NCI-H2227 (cell line): ENCODE data around the gene COBL.

Source experiments
- DNase-seq: peaks from one replicate; lab custom pipeline; 2025; ENCODE audit not compliant: unreplicated experiment; lab: John Stamatoyannopoulos, UW

COBL gene

DNA sequence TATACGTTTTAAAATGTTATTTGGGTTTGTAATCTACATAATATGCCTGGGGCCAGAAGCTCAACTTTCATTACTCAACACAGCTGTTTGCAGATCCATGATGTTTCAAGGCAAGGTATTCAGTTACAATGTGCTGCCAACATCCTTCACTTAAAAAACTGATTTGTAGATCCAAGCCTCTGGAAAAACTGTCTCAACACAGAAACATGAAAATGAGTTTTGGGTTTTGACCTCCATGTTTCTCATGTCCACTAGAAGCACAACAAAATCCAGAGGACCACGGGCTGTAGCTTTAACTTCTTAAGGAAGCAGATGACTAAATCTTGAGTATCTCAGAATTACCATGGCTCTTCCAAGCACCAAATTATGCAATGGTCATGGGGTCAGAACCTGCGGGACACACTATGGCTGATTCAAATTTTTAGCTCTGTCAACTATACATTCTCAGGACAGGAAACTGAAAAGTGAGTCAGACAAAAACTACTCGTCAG is 286.9 kb downstream of the COBL start:
- DNase-seq = no peak

DNA sequence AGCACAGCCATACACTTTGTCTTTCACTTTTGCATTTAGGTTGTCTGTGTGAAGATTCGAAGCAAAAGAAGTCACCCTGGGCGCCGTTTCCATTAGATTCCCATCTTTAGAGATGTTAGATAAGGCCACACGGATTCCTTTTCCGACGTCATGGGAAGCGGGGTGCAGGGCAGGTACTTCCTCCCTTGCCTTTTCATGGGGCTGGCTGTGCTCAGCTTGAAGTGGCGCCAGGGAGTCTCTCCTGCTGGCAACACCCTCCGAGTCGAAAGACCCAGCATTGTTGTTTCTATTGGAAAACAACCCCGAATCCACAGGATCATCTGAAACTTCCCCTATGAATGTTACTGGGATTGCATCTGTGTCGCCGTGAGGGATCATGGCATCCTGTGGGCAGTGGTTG is 287.5 kb downstream of the COBL start:
- no peak for DNase-seq

DNA sequence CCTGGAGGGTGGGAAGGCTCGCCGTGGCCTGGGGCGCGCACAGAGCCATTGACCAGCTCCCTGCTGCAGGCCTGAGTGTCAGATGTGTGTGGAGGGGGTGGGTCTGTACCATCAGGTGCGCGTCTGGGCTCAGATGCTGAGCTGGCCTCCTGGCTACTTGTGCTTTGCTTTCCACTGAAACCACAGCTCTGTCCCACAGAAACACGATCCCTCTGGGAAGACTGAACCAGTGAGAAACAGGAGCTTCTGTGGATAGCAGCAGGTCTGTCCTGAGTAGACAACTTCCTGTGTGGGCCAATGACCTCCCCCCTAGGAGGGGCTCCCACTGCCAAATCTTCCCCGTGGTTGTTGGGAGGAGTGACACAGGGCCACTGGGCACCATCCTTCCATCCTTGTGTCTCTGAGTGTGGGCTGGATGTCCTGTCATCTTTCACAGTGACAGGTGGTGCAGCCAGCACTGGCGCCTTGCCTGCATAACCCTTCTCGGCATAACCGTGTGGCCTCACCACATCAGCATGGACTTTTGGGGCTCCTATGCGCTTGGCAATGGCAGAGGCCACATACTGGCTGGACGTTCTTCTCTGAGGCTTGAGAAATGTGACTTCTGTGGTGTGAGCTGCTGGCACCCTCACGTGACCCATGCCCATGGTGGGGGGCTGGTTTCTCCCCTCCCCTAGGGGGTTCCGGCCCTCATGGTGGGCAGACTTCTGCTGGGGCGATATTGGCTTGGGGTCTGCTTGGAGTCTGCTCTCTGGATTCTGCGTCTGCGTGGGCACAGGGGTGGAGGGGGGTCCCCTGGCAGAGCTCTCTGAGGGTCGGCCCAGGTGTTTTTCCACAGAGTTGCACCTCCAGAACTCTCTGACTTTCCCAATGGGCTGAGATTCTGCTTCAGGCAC is 288.4 kb downstream of the COBL start:
- DNase-seq = no peak

DNA sequence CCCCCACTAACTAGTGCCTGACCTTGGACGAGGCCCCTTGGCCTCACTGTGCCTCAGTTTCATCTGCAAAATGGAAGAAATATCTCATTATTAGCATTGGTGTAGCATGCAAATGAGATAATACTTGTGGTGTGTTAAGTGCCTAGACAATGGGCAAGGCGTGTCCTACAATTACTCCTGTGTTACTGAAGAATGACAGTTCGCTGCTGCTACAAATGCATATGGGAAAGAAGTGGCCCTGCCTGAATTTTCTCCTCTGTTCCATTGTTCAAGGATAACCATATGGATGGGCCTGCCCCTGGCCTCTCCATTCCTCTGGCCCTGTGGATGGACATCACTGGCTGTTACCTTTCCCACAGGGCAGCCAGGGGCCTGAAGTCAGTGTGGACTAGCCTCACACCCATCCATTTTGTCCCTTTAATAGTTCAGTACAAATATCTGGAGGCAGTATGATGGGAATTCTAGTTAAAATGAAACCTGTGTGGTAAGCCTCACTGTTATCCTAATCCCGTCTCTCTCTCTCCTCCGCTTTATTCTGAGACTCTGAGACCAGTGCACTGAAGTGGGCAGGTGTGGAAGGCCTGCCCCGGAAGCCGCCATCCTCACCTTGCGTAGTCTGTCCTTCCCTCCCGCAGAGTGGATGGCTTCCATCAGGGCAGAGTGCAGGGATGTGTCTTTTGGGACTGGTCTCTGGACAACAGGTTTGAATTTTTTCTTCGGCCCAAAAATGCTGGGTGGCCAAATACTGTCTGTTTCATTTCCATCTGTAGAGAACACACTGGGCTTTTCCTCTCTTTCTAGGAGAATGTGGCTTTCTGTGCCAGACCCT is 289.3 kb downstream of the COBL start:
- DNase-seq = no peak

DNA sequence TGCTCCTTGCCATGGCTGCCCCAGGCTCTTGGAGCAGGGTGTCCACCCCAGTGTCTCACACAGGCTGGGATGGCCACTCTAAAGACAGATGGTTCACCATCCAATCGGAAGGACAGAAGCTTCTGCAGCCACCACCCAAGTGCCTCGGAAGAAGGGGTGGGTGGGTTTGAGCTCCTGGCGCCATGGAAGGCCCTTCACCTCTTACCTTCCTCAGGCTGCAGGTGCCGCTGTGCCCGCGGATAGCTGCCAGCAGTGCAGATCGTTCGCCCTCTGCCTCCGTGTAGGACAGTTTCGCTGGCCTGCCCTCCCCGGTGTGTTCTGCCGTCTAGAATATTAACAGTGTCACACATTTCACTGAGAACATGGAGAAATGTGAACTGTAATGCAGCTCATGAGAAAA is 290.3 kb downstream of the COBL start:
- no peak for DNase-seq

DNA sequence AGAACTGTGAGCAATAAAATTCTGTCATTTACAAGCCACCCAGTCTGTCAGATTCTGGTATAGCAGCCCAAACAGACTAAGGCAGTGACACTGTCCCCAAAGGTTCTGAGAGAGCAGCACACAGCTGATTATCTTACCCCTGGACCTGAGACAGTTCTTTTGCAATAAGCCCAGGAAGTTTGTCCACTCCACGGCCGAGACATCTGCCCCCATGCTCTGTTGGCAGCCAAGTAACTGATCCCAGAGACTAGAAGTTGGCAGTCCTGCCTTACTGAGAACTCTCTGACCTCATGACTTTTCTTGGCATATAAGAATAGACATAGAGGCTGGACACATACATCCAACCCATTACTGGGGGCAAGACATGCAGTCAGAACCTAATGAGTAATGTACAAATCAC is 290.9 kb downstream of the COBL start:
- DNase-seq = no peak

DNA sequence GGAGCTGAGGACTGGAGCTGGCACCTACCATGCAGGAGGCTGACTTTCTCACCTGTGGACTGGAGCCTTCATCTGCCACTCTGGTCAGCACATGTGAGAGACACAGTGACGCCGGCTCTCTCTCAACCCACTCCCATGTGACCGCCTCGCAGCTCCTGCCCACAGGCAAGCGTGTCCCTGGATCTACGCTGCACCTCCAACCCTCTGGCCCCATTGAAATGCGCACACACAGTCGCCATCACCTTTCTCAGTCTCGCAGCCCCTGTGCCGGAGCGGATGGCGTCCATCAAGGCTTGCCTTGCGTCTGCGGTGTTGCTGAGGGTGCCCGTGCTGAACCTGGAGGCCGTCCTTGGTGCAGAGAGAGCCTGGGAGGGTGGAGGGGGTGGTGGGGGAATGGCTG is 291.7 kb downstream of the COBL start:
- no peak for DNase-seq

DNA sequence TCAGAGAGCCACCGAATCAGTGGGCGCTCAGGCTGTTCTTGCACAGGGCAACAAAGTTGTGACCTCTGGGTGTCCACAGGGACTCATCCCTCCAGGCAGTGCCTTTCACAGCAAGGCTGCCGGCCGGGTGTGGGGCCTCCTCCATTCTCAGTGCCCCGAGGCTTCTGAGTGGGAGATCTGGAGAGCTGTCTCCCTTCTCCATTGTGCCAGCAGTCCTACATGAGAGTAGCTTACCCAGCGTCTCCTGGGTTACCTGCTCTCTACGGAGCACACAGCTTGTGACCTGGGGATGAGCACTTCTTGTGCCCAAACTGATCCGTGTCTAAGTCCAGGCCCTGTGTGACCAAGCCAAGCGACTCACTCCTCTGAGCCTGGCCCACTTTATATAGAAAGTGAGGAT is 293.1 kb downstream of the COBL start:
- DNase-seq = no peak

DNA sequence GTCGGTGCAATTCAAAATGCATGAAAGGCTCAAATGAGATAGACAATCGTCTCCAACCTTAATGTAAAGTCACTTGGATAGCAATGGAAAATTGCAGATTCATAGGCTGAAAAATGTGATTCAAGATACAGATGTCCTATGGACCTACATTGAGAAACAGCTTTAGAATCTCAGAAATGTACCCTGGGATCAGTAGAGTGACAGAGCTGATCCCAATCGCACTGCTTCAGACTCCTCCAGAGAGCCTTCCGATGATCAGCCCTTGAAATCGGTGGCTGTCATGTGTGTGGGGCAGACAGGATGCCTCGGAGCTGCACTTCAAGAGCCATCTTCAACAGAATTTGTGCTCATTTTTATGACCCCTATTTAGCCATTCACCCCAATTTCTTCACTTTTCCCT is 293.8 kb downstream of the COBL start:
- no peak for DNase-seq

DNA sequence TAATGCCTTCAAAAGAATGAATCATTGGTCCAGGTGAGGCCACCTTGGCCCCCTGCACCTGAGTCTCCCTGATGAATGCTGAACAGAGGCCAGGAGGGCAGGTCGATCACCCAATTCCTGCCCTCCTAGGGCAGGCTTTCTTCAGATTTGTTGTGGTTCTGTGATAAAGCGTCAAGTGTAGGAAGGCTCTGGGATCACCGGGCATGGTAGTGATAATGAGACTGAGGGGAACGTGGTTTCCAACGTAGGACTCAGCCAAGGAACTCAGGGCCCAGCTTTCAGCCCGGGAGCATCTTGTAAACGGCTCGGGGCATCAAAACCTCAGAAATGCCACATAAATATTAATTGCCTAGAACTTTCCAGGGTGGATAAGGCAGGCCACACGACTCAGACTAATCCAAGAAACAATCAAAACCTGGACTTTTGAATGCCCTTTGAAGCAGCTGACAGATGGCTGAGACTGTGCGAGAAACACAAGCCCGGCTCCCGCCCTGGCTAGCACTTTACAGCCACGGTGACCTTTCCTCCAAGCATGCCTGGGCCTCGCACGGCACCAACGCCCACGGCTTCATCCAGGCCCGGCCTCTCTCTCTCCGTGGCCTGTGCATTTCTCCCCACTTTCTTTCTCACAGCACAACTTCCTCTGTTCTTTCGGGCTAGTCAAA is 294.6 kb downstream of the COBL start:
- DNase-seq = no peak

DNA sequence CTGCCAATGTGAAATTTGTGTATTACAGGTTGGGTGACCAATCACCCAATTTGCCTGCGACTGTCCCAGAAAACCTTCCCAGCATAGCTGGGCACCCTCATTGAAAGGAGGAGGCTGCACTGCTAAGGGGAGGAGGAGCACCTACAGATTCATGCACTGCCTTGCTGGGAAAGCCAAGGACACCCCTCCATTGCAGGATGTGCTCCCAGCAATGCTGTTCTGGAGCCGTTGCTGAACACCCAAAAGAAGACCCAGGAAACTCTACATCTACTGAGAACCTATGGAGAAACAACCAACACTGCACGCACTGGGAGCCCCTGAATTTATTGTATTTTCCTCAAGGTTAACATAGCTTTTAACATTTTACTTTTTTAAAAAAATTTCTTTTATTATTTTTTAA is 295.7 kb downstream of the COBL start:
- DNase-seq = no peak

DNA sequence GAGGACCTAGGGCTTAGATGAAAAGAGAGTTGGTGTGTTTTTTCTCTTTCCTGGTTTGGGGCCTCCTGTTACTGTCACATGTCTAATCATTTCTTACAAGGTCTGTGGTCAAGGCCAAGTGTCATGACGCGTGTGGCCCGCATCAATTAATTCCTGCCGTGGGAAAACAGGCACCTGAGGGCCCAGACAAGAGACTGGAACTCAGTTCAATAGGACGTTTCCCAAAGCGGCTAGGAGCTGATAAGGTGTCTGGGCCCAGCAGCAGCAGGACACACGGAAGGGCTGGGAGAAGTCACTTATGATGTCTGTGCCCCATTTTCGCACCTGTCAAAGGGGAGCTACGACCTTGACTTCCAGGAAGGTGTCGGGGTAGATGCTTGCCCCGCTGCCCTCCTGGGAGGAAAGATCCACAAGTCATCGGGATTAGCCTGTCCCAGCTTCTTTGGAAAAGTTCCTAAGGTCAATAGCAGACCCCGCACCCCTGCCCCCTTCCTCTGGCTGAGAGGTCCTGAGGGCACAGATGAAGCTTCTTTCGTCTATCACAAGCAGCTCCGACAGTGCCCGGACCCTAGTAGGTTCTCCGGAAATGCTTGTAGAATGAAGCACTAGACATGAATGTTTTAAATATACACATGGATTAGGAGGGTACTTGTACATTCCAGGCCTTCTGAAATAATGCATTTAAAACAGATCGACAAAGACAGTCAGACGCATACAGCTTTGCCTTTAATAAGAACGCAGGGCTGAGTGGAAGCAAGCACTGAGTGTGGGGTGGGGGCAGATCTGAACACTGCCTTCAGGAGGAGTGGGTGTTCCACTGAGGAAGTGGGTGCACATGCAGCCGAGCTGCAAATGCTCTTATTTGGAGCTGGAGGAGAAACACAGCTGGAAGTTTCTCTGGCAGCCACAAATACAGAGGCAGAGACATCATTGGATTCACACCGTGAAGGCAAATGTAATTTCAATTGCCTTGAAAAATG is 296.4 kb downstream of the COBL start:
- DNase-seq = no peak

DNA sequence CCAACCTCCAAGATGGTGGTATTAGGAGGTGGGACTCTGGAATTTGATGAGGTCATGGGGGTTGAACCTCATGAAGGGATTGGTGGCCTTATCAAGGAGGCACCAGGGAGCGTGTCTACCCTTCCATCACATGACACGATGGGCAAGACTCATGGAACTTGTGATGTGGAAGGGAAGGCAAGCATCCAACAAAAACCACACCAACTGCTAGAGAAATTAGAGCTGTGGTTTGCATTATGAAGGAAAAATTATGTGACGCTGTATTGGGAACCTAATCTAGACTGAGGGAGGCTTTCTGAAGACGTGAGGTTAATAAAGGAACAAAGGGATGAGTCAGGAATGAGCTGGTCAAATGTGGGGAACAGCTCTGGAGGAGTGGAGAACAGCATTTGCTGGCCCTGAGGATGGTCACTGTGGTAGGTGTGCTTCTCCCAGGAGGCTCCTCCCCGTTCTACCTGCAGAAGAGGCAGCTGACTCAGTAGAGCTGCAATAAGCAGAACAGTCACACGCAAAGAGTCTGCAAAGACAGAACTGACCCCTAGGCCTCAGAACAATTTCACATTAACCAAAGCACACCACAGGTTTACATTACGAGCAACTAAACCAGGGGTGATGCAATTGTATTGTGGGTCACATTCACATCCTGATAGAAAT is 297.3 kb downstream of the COBL start:
- DNase-seq = no peak

DNA sequence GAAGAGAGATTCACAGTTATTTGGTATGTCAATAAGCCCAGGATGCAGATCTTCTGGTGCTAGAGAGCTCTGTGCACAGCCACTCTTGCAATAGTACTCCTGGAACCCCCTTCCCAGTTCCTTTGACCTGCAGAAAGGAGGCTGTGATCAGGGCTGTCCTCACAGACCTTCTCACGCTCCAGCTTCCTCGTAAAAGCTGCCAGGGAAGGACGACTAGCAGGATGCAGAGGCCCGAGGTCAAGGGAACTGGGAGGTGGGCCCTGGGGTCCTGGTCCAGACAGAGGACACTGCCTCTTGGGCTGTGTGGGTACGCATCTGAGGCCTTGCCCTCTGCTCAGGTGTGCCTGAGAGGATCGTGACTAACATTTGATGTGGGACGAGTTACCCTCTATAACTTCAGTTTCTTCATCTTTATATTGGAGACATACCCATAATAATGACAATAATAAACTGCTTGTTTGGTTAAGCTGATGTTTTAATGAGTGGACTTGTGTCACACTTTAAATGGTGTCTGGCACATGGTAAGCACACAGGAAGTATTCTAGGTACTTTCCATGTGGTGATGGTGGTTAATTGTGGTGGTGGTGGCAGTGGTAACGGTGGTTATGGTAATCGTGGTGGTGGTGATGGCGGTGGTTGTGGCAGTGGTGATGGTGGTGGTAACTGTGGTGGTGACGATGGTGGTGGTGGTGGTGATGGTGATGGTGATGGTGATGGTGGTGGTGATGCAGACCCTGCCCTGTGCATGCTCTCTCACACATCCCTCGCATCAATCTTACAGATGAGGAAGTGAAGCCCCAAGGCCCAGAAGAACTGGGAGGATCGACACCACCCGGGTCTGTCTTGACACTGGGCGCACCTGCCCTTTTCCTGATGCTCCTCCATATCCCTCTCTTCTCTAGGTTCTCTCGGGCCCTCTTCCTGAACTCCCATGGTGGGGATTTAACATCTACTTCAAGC is 298.8 kb downstream of the COBL start:
- DNase-seq = no peak

DNA sequence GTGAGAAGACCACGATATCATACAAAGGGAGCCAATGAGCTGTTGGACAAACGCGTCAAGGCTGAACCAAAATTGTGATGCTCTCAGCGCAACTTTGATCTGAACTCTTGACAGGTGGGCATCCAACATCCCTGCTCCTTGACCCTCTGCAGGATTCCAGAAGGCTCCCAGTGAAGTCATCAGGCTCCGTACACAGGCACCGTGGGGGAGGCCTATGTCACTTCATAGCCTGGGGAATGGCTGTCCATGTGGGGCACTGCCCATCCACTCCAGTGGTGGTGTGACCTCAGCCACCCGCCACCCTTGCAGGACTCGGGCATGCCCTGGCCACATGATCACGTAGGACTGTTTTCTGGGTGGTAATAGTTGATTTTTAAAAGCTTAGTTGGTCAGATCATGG is 300.1 kb downstream of the COBL start:
- no peak for DNase-seq

DNA sequence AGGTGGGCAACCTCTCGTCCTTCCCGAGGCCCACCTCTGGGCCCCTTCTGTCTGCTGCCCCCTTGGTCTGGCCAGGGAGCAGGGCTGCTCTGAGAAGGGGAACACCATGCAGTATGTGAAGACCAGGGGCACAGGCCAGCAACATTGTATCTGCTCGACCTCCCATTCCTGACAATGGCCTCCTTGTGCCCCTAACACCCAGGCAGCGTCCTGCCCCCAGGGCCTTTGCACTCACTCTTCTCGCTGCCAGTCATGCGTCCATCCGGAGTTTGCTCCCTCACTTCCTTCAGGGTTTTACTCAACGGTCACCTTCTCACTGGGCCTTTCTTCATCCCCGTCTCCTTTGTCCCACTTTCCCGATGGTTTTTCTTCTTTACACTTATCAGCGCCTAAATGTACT is 301.0 kb downstream of the COBL start:
- no peak for DNase-seq

DNA sequence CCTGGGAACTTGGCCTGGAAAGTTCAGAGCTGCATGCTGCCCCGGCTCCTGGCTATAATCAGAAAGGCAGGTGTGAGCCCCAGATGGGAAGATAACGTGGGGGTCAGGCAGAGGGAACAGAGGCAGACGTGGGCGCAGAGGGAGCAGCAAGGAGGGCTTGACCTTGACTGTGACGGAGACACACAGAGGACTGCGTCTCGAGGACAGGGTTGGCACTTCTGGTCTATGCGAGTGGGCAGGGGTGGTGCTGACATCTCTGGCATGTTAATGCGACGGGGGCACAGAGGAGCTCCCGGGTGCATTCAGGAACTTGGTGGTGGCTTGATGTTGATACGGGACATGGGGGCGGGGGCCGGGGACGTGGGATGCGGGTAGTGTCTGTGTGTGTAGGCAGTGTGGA is 301.8 kb downstream of the COBL start:
- DNase-seq = no peak

DNA sequence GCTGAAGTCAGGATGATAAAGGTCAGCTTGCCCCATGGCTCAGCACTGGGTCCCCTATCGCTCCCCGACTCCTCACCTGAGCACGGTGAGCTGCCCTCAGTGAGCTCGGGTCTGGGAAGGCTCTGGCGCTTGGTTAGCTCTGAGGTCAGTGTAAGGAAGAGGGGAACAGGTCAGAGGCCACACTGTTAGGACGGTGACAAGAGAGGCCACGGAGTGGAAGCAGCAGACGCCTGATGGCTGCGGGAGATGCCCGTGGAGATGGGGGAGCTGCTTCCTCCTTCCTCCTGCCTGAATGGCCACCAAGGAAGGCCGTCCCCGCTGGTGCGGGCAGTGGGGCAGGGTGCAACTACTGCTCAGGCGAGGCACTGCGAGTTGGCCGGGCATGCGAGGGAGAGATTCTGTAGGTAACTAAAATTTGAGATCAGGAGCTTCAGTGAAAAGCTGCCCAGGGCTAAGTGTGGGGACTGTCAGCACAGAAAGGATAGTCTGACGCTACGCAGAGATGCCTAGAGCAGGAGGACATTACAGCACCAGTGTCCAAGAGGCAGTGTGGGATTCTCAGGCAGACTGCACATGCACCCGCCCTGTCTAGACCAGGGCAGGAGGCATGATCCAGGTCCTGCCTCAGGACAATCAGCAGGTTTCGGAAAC is 302.6 kb downstream of the COBL start:
- no peak for DNase-seq
